ENCODE measurements around the gene GARIN1A.

GARIN1A gene

GRCh38 chr7:128714701-128715495 is 42.8 kb downstream of the GARIN1A start:
- no peak for DNase-seq (ENCODE audit: low read depth in 4 of 4, low spot score in 1 of 4)

GRCh38 chr7:128718967-128719642 is 47.0 kb downstream of the GARIN1A start:
- DNase-seq (ENCODE audit: low read depth in 4 of 4, low spot score in 1 of 4): no peak

- DNase-seq (ENCODE audit: low read depth in 4 of 4, low spot score in 1 of 4): no peak
Observed at GRCh38 chr7:128721376-128721775, 49.3 kb downstream of the GARIN1A start.

Measured in stimulated activated CD4-positive, alpha-beta T cell treated with anti-CD3 and anti-CD28 coated beads, Interleukin-1b, Interleukin-23, amount 100 ng/mL, for 24 hours (primary cell).